HG02981 (cell line): ENCODE results near the gene RUNDC3A.

Experiments
- ATAC-seq: cut with Tn5 transposase; IDR thresholded peaks from one replicate; pipeline ENCODE4 v1.9.1; 2021; ENCODE audit warnings: mild to moderate bottlenecking, moderate library complexity; ENCODE audit not compliant: unreplicated experiment

The RUNDC3A gene

DNA sequence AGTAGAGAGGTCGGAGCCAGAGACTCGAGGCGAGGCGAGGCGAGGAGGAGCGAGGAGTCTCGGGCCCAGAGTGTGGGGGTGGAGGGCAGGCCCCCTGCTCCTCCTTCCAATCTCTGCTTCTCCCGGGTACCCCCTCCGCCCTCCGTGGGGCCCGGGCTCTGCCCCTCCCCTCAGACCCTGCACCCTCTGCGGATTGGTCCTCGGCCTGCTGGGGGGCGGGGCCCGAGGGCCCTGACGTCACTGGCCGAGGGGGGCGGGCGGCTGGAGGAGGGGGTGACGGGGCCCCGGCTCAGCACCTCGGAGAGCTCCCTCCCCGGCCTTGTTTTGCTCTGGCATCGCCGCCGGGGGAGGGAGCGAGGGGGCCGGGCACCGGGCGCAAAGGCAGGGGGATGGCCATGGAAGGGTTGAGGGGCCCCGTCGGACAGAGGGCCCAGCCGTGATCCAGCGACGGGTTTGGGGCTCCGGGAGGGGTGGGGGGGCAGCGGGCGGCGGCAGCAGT is at the start of gene RUNDC3A:
Gene RUNDC3A (plus strand): TSS at position 282 of the 499 bp plus-strand sequence. CDS start 232 bp downstream, outside the sequence.
- no peak for ATAC-seq

DNA sequence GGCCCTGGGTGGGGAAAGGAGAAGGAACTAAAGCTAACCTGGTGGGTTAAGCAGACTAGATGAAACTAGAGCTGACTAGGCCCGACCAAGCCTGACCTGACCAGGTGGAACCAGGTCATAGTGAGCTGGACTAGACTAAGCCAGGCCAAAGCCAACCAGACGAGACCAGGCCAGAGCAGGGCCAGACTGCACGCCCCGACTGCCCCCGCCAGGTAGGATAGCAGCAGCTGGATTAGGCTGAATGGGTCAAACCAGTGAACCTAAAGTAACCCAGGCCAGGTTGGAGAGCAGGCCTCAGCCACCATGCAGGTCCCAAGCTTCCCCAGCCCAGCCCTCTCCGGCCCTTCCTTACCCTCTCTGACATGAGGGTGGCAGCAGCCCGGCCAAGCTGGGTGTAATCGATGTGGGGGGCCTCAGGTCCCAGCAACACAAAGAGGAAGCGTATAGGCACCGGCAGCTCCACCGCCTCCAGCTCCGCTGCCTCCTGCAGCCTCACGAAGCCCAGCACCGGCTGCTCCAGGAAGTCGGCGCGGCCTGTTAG is 49.5 kb upstream of the RUNDC3A start:
- no peak for ATAC-seq

DNA sequence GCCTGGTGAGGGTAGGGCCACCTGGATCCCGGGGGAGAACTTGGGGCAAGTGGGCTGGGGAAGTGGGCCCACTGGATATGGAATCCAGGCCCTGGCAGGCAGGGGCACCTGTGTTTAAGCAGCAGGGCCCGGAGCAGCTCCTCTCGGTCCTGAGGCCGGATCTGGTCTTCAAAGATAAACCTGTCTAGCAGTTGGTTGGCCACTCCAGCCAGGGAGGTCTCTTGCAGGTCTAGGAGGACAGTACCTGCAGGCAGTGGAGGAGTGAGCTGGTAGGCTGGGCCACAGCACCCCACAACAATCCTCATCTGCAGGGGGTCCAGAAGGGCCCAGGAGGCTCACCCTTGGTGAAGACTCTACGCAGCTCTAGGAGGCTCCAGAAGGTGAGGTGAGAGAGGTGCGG is 48.1 kb upstream of the RUNDC3A start:
- ATAC-seq: no peak

DNA sequence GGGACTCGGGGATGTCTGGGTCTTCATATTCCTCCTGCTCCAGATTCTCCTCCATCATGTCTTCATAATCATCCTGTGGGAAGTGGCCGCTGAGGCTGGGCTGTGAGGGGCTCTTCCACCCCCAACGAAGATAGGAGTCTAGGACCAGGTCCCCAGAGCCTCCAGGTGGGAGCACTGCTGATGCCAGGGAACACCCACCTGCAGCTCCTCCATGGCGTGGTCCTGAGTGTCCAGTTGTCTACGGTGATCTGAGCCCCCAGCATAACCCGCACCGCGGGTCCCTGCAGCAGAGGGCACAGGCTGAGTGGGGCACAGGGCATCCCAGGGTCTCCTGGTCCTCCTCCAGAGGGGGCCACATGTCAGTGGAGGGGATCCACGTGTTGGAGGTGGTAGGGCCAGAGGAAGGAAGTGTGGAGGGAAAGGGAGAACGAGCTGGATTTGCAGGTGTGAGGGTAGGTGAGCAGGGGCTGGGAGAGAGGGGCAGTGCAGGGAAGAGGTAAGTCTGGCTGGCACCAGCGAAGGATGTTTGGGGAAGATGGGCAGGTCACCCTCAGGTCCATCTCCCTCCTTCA is 45.7 kb upstream of the RUNDC3A start:
- ATAC-seq: no peak

DNA sequence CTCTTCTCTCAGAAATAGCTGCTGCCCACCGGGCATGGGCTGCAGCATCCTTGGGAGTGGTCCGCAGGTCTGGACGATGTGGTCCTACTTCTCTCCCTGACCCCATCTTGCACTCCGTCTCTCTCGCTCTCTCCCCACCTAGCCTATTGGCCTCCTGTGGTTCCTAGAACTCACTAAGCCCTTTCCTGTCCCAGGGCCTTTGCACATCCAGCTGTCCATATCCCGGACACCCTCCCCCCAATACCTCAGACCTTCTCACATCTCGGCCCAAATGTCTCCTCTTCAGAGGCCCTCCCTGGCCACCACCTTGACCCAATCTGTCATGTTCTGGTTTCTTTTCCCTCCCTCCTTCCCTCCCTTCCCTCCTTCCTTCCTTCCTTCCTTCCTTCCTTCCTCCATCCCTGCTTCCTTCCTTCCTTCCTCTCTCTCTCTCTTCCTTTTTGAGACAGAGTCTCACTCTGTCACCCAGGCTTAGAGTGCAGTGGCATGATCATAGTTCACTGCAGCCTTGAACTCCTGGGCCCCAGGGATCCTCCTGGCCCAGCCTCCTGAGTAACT is 45.0 kb upstream of the RUNDC3A start:
- ATAC-seq: no peak

DNA sequence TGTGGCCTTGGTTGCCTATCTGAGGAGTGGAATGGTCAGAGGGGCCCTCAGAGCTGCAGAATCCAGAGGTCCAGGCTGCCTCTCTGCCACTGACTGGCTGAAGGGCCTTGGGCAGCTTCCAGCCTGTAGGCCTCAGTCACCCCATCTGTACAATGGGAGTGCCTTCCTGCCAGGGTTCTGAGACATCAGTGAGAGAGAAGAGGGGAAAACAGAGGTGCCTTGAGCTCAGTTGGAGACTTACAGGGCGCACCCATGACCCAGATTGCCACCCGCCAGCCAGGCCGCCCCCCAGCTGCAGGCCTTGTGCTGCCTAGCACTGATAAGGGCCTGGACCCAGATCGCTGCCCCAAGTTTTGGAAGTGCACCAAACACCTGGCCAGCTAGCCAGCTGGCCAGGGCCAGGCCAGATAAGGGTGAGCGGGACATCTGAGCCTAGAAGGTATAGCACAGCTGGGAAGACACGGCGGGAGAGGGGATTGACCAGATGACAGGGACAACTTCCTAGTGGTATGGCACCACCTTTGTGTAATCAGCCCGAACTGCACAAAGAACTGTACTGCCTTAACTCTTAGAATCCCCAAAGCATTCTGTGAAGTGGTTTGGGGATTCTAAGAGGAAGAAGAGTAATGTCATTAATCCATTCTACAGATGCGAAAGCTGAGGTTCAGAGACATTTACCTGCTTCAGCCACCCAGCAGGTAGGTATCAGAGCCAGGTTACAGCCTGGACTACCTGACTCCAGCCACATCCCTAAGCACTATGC is 41.8 kb upstream of the RUNDC3A start:
- ATAC-seq: no peak

DNA sequence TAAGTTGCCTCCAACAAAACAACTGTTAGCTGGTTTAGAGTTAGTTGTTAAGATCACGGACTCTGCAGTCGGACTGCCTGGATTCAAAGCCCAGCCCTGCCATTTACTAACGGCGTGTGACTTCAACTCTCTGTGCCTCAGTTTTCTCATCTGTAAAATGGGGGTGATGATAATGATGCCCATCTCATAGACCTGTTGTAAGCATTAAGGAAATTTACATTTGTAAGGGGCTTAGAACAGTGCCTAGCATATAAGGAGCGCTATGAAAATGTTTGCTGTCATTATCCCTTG is 41.3 kb upstream of the RUNDC3A start:
- ATAC-seq: no peak

DNA sequence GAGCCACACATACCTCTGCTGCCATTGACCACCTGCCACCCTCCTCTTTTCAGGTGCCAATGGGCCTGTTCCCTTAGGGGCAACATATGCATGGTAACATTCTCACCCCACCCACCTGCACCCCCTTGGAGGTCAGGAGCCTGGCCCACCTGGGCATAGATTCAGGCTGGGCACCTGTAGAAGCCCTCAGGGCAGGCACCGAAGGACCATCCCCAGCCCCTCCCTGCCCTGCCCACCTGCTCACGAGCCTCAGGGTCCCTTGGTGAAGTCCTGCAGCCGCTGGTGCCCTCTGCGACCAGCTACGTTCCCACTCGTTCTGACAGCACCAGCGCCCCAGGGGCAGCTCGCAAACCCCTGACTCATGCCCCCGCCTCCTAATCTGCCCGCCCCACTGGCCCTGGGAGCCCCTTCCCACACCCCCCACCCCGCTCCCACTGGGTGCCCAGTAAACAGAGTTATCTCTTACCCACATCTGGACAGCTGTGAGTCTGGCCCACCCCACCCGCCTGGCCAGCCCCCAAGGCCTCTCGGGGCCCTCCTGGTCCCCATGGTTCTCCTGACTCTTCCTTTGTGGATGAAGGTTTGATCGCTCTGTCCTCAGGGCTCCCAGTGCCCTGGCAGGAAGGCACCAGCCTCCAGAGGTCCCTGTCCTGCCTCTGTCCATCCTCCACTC is 40.4 kb upstream of the RUNDC3A start, which contains the start of gene SLC4A1:
Gene SLC4A1 (minus strand): TSS at position 318 of the 673 bp plus-strand sequence. CDS start 5,269 bp downstream, outside the sequence.
- no peak for ATAC-seq

DNA sequence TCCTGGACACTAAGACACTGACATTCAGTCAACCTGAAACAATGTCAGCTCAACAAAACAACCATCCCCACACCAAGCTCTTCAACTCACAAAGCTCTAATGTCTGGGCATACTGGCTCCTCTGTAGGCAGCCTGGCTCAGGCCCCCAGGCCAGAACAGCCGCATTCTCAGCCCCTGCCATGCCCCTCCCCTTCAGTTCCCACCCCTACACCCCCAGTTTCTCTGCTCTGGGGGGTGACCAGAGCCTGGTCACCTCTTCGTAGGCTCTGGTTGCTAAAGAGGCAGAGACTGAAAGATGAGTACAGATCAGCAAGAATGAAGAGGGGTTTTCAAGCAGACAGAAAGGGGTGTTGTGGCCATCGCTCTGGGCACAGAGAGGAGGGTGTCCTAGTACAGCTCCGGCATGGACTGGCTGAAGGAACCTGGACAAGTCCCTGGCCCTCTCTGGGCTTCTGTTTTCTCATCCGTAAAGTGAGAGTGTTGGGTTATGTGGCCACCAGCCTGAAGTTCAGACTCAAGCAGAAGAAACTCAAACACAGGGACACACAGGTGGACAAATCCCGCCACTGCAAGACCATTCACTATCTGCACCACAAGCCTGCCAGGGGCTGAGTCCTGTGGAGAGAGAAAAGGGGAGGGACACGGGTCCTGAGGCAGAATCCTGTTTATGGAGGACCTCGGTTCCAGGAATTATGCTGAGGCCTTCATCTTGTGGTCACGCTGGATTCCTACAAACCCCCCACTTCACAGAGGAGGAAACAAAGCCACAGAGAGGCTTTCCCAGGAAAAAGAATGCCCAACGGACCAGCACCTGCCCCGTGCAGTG is 39.5 kb upstream of the RUNDC3A start:
- ATAC-seq: no peak

DNA sequence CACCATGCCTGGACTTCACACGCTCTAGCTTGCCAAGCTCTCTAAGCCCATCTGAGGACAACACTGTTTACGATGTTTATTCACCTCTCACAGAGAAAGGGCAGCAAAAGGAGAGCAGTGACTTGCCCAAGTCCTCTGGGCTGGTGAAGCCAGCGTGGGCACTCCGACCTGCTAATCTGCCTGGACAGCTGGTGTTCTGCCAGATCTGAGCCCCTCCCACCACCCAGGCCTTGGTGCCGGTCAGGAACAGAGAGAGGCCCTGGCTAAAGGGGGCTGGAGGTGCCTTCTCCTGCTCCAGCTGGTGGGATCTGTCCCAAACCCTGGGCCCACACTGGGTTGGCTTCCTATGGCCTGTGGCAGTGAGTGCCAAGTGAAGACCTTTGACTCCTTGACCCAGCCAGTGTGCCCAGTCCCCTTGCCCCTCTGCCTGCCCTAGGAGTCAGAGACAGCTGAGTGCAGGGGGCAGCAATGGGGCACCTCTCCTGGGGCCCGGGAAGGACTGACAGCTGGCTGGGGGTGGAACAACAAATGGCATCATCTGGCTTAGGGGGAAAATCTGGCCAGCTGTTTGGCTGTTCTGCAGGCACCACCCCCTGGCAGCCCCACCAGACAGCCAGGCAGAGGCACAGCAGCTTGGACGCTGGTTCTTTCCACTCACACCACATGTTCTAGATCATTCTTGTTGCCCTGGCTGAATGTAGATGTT is 38.7 kb upstream of the RUNDC3A start:
- ATAC-seq: no peak

DNA sequence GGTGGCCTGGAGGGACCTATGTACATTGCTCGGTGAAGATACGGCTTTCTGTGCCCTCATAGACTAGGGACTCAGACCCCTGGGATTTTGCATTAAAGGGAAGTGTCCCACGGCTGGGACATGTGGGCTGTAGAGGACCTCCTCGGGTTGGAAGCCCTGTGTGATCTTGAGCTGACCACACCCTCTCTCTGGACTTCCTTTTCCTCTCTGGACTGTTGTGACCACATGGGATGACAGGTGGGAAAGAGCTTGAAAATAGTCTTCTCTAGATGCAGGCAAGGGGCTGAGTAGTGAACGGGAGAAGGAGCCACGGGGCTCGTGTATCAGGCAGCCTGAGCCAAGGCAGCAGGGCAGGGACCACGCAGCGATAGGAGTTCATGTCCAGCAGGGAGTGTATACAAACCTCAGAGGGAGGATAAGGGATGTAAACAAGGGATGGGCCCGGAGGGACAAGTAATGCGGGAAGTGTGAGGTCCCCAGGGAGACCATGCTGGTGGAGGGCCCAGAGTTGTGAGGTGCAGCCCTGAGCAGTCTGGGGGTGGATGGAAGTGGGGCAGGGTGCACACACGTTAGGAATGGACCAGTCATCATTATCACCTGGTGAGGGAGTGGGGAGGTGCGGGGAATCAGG is 36.0 kb upstream of the RUNDC3A start:
- no peak for ATAC-seq

DNA sequence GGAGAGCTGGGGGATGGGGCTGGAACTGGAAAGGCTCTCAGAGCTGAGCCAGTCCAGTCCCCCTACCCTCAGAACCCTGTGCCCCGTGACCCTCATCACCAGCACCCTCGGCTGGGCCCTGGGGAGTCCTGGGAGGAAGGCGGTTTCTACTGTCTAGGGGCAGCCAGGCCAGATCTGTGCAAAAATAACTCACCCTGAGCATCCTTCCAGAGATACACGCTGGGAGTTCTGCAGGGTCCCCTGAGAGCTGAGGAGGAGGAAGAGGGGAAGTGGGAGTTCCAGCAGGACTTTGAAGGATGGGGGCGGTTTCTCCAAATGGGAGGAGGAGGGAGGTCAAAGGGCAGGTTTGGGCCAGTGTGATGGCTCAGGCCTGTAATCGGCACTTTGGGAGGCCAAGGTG is 35.4 kb upstream of the RUNDC3A start:
- ATAC-seq: no peak

DNA sequence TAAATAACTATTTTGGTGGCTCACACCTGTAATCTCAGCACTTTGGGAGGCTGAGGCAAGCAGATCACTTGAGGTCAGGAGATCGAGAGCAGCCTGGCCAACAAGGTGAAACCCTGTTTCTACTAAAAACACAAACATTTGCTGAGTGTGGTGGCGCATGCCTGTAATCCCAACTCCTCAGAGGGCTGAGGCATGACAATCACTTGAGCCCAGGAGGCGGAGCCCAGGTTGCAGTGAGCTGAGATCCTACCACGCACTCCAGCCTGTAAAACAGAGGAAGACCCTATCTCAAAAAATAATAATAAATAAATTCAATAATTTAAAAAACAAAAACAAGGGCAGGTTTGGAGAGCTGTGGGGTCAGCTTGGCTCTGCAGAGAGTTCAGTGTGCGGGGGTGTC is 34.8 kb upstream of the RUNDC3A start:
- ATAC-seq: no peak

DNA sequence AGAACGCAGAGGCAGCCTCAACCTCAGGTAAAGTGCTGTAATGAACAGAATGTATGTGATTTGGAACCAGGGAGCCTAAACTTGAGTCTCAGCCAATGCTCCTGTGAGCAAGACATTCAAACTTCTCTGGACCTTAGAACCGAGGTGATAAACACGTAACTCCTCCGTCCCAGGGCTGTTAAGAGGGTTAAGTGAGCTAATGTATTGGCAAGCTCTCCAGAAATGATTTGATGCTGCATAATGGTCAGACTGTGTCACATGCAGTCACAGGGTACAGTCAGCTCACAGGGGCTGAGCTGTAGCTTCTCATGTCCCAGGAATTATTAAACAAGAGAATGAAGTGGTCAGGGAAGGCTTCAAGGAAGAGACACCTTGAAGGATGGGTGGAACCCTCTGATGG is 30.4 kb upstream of the RUNDC3A start:
- ATAC-seq: no peak

DNA sequence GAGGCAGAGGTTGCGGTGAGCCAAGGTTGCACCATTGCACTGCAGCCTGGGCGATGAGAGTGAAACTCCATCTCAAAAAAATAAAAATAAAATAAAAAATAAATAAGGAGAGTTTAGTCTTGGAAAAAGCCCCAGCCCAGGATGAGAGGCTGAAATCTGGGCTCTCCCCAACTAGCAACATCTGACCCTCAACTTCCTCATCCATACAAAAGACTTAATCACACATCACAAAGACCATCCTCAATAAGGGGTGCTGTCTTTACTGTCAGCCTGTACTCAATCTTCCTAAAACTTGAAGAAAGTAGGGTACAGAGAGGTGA is 29.1 kb upstream of the RUNDC3A start:
- ATAC-seq: no peak

DNA sequence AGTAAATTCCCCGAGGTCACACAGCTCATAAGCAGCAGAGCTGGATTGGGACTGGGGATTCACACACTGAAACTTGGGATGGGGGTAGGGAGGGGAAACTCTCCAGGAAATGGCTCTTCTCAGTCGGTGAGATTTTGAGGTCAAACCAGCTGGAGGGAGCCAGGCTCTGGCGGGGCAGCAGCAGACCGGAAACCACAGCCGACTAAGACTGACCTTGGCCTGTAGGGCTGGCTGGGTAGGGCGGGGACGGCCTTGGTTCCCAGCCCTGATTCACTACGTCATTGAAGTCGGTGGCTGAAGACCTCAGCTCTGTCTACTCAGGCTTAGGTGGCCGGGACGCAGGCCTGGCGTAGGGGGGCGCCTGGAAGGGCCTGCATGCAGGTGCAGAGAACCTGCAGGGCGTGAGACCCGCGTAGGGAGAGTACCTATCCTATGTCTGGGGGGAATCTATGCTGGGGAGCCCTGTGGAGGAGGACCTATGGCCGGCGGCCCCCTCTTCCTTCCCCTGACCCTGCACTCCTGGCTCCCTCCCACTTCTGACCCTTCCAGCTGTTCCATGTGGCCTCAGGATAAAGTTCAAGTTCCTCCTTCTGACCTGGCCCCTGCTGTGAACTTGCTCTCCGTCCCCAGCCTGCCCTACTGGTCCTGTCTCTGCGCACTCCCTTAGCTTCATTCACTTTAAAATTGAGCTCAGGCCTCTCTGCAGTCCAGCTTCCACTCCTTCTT is 28.6 kb upstream of the RUNDC3A start:
- ATAC-seq: peak; percentile 83

DNA sequence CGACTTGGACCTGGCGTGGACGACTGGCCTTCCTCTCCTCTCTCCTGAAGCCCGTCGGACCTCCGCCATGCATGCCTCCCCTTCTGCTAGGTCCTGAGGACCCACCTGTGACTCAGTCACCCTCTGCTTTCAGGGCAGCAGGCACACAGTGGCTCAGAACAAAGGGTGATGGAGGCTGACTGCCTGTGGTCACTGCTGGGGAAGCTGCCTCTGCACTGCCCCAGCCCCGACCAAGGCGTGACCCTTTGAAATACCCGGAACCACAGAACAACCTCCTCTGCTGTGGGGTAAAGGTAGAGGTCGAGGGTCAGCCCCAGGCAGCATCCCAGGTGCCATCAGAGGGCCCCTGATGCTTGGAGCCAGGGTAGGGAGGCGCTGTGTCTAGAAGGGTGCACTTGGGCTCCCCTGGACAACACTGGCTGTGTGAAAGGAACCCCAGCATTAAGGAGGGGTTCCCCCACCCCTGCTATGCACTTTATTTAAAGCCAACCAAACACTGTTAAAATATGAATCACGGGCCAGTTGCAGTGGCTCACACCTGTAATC is 27.9 kb upstream of the RUNDC3A start:
- ATAC-seq: no peak

DNA sequence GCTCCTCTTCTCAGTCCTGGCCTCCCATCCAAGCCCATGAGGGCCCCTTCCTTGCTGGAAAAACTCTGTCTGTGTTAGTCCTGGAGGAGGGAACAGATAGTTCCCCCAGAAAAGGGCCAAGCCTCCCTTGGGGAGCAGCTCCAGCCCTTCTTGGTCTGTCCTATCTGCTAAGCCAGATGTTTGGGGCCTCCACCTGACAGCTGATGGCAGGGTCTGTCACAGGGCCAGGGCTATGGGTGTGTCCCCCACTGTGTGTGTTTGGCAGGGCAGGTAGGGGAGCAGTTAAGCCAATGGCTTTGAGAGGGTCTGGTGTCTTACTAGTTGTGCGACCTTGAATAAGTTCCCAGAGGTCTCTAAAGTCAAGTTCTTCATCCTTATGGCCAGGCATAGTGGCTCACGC is 26.8 kb upstream of the RUNDC3A start:
- ATAC-seq: no peak

DNA sequence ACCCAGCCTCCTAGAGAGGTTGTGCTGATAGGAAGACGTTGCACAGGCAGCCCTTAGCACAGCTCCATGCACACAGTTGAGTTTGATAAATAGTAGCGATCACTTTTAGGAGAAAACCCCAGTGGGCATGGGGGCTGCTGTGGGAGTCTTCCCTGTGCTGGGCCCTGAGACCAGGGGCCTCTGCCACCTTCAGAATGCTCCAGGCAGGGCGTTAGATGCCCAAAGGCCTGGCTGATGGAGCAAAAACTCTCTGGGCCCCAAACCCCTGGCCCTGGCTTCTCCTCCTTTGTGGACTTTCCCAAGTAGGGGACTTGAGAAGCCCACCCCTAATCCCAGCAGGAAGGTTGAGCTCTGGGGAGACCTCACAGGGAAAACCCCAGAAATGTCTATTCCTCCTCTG is 26.1 kb upstream of the RUNDC3A start:
- ATAC-seq: no peak
